HUDEP-2 (cell line): ENCODE results near the gene PVR.
A peak's percentile ranks its signal among the peaks of the same experiment; 100 is the strongest.
"Not testable (repeated sequence)": the region's sequence is repeated elsewhere in the genome, so short reads cannot be mapped to it uniquely, and the experiment has no call there.

Source experiments
- DNase-seq, 76 experiments: peaks; one replicate each; lab custom pipeline; 2025; ENCODE audit not compliant: unreplicated experiment in 76 of 76; lab: John Stamatoyannopoulos, UW

The PVR gene

DNA sequence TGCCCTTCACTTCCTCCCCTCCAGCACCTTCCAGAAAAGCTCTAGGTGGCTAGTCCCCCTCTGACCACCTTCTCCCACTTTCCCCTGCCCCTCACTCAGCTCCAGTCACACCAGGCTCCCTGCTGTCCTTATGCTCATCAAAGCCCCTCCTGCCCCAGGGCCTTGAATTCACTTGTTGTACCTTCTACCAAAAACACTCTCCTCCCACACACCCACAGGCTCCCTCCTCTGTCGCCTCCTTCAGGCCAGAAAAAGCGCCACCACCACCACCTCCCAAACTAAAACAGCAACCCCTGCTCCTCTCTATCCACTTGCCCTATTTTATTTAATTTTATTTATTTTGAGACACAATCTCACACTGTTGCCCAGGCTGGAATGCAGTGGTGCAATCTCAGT is 50.5 kb downstream of the PVR start:
- DNase-seq = peak in 37 of 76 experiments; percentile 5 to 56 (median 23)

DNA sequence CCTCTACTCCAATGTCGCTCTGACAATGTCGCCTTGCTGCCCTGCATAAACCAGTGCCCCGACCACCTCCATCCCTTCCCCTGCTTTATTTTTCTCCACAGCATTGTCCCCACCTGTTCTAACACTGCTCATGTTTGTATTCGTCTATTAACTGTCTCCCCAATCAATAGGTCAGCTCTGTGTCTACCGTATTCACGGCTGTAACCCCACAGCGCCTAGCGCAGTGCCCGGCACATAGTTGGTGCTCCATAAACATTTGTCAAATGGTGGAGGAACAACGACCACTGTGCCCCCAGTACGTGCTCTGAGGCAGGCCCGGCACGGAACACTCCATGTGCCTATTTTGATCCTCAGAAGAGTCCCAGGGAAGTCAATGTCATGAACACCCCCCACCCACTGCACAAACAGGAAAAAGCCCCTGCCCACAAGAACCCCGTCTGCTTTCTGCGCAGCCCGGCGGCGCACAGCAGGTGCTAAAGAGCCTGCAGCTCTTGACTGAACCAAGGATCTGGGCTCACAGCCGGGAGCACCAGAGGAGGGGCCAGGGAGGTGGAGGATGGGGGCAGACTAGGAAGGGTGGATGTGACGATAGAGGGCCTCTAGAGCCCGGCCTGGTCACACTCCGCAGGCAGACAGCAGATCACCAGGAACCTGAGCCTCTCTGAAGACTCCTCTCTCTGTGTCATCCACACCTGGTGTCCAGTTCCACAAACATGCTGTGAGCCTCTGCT is 53.4 kb downstream of the PVR start:
- no peak for DNase-seq

- DNase-seq = no peak
These were observed 53.9 kb downstream of the PVR start for GRCh38 chr19:44697670-44698034.

DNA sequence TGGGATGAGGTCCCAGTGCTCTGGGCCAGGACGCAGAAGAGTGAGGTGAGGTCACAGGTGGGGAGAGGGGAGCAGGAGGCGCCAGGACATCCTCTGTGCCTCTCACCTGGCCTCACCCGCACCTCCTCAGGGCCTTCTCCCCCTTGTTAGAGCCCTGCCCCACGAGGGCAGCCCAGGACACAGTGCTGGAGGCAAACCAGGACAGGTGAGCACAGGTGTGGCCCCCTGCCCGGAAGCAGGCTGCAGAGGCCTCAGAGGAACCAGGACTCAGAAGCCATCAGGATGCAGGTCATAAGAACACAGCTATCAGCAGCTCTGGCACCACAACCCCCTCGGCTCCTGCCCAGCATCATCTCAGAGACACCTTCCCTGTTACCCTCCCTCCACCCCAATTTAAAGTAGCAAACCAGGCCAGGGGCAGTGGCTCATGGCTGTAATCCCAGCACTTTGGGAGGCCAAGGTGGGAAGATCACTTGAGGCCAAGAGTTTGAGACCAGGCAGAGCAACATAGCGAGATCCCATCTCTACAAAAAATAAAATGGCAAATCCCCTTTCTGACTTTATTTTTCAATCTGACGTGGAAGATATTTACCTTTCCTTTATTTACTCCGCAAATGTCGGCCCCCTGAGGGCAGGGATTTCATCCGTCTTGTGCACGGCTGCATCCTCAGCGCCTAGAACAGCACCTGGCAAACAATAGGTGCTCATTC is 54.9 kb downstream of the PVR start, which contains the start of gene CEACAM16:
Gene CEACAM16, plus strand, starts transcription at position 660 of the 710 bp plus-strand sequence. CDS start 2,306 bp downstream, outside the sequence.
- no peak for DNase-seq

GRCh38 chr19:44700547-44700946 is 56.8 kb downstream of the PVR start:
- DNase-seq = no peak

- no peak for DNase-seq
These were observed 57.5 kb downstream of the PVR start for GRCh38 chr19:44701228-44701627.

DNA sequence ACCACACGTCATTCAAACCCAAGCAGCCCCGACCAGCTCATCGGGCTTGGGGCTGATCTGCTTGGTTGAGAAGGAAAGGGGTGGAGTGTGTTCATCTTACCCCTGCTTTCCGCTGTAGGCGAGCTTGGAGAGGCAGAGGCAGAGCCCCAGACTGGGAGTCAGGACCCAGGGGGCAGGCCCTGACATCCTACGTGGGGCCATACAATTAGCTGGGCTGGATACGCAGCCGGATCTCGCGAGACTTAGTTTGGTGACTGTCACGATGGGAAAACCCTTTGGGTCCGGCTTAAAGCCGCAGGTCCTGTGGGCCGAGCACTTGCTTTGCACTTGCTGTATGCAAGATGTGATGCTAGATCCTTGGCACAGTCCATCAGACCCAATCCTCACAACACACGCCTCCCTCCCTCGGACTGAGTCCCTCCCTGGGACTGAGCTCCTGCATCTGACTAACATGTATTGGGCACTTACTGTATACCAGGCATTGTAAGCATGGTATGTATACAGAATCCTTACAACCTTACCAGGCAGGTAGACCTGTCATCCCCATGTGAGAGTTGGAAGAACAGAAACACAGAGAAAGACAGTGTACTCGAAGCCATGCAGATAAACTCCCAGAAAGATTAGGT is 59.0 kb downstream of the PVR start:
- no peak for DNase-seq

- no peak for DNase-seq
These were observed 59.8 kb downstream of the PVR start for GRCh38 chr19:44703336-44704078.

GRCh38 chr19:44704982-44705381 is 61.3 kb downstream of the PVR start:
- DNase-seq = no peak

DNA sequence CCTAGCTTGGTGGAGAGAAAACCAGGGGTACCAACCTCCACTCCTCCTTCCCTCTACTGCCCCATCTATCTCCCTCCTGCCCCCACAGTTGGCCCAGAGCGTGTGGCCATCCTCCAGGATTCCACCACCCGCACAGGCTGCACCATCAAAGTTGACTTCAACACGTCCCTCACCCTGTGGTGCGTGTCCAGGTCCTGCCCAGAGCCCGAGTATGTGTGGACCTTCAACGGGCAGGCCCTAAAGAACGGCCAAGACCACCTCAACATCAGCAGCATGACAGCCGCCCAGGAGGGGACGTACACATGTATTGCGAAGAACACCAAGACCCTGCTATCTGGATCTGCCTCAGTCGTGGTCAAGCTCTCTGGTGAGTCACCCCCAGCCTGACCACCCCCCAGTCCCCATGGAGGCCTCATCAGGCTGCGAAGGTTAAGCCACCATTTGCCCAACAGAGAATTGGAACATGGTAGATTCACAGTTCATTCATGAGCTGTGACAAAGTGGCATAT is 61.8 kb downstream of the PVR start:
- DNase-seq = no peak

GRCh38 chr19:44706506-44707236 is 63.0 kb downstream of the PVR start:
- no peak for DNase-seq

DNA sequence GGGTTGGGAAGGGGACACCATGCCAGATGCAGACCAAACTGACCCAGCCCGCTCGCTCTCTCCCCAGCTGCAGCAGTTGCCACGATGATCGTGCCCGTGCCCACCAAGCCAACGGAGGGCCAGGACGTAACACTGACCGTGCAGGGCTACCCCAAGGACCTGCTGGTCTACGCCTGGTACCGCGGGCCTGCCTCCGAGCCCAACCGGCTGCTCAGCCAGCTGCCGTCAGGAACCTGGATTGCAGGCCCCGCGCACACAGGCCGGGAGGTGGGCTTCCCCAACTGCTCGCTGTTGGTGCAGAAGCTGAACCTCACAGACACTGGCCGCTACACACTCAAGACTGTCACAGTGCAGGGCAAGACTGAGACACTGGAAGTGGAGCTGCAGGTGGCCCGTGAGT is 64.1 kb downstream of the PVR start:
- no peak for DNase-seq

- no peak for DNase-seq
These were observed 65.2 kb downstream of the PVR start for GRCh38 chr19:44708940-44709339.

DNA sequence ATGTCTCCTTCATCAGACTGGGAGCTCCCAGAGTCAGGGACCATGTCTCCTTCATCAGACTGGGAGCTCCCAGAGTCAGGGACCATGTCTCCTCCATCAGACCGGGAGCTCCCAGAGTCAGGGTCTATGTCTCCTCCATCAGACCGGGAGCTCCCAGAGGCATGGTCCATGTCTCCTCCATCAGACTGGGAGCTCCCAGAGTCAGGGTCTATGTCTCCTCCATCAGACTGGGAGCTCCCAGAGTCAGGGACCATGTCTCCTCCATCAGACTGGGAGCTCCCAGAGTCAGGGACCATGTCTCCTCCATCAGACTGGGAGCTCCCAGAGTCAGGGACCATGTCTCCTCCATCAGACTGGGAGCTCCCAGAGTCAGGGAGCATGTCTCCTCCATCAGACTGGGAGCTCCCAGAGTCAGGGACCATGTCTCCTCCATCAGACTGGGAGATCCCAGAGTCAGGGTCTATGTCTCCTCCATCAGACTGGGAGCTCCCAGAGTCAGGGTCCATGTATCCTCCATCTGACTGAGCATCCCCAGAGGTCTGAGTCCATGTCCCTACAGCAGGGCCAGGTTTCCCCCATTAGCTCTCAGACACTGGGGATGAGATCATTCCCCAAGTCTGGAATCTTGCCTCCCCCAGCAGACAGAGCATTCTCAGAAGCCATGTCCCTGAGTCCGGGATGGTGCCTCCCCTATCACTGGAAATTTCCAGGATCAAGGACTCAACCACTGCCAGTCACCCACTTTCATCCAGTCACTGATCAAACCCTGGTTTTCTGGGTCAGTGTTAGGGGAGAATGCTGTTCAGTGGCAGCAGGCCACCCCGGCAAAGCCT is 65.9 kb downstream of the PVR start:
- DNase-seq = not testable (repeated sequence)

GRCh38 chr19:44710483-44710882 is 66.8 kb downstream of the PVR start:
- no peak for DNase-seq

DNA sequence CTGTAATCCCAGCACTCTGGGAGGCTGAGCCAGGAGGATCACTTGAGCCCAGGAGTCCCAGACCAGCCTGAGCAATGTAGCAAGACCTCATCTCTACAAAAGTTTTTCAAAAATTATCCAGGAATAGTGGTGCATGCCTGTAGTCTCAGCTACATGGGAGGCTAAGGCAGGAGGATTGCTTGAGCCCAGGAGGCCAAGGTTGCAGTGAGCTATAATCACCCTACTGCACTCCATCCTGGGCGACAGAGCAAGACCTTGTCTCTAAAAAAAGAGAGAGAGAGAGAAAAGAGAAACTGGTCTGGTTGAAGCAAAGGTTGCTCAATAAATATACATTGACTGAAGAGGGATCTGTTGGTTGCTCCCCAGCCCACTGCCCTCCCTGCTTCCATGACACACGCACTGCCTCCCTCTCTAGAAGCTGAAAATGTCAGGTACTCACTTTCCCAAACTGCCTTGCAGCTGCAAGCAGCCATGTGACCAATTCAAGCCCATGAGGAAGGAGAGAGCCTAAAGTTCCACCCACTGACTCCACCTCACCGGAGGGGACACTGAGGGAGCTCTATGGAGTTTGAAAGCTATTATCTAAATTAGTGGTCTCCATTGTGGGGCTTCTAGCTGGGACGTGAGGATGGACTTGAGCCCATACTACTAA is 69.3 kb downstream of the PVR start:
- no peak for DNase-seq
